Sigmoid colon (tissue), 7 donors: Measurements from ENCODE around the gene CPM. TPM values are rescaled to one million over a fixed set of nuclear protein-coding genes. Genes with fewer than 3 reads are reported as not detected.

Experiments
- DNase-seq: peaks from one replicate; pipeline ENCODE4 v3.0.0-alpha.2; 2019
- H3K27ac ChIP-seq, 4 donors: fragments of 200-600 bp; sonication (generic); one replicate each; pipeline ENCODE4 v1.5.1; 2016 to 2019; ENCODE audit warnings: mild to moderate bottlenecking in 1 of 4
- H3K27me3 ChIP-seq, 3 donors: fragments of 200-600 bp; sonication (generic); one replicate each; pipeline ENCODE4 v1.5.1; 2019; ENCODE audit warnings: mild to moderate bottlenecking in 1 of 3
- H3K36me3 ChIP-seq, 4 donors: fragments of 200-600 bp; sonication (generic); one replicate each; pipeline ENCODE4 v1.5.1; 2016 to 2019
- H3K4me1 ChIP-seq, 4 donors: fragments of 200-600 bp; sonication (generic); one replicate each; pipeline ENCODE4 v1.5.1; 2017 to 2019
- H3K4me3 ChIP-seq, 4 donors: fragments of 200-600 bp; sonication (generic); one replicate each; pipeline ENCODE4 v1.5.1; 2017 to 2019; ENCODE audit warnings: mild to moderate bottlenecking in 2 of 4, moderate library complexity in 1 of 4
- H3K9me3 ChIP-seq, 4 donors: fragments of 200-600 bp in 3 of 4; sonication (generic) in 3 of 4; one replicate each; pipeline versions ENCODE4 v1.5.1 to v1.6.1; 2013 to 2019
- EP300 ChIP-seq, 4 donors: sonication (generic); formaldehyde crosslinking; IDR thresholded peaks; one replicate each; pipeline ENCODE4 v1.6.1; 2017; ENCODE audit warnings: antibody characterized with exemption in 4 of 4
- POLR2A ChIP-seq, 2 donors: fragments of 450-650 bp; IDR thresholded peaks; one replicate each; pipeline ENCODE4 v1.6.1; 2016; ENCODE audit warnings: antibody characterized with exemption in 2 of 2, mild to moderate bottlenecking in 2 of 2, moderate library complexity in 2 of 2
- POLR2AphosphoS5 ChIP-seq, 4 donors: sonication (generic); formaldehyde crosslinking; IDR thresholded peaks; one replicate each; pipeline ENCODE4 v1.6.1; 2017; ENCODE audit warnings: antibody characterized with exemption in 4 of 4
- WGBS, 2 donors: extraction: QIAGEN DNeasy Blood & Tissue Kit; methylation state at CpG; one replicate each; pipeline ENCODE4 v1.1.7; 2013; 5-methylcytosine and 5-hydroxymethylcytosine counted together
- intact Hi-C: fragments of 100-400 bp; cut with DNase I; formaldehyde crosslinking; loops from one replicate; pipeline ENCODE4 v1.15.1; 2023
- polyA plus RNA-seq, 3 donors: library from polyadenylated mRNA; stranded (reverse); fragments of 200-250 nt; gene quantifications; one replicate each; pipeline ENCODE4 v1.2.3, GENCODE V29; 2013
- total RNA-seq, 4 donors: library from RNA; depleted of rRNA; stranded (reverse); fragments of >200 nt; gene quantifications; one replicate each; pipeline ENCODE4 v1.1.0, GENCODE V29; 2016
- TF ChIP-seq, protein P1 (sequence below), 4 experiments: fragments of 450-650 bp in 3 of 4; fragments of 200-600 bp in 1 of 4; IDR thresholded peaks; one replicate each; pipeline ENCODE4 v1.5.1; 2016 to 2019; ENCODE audit warnings: antibody characterized with exemption in 4 of 4, mild to moderate bottlenecking in 3 of 4, moderate library complexity in 2 of 4
- donor health status: healthy with polysubstance abuse.
- donor health status: Bipolar disorder and iron deficiency.
- donor health status: healthy.

The CPM gene
- total and polyA plus RNA-seq, 7 donors, result 15.3 to 81.0 (median 36.5) TPM

DNA sequence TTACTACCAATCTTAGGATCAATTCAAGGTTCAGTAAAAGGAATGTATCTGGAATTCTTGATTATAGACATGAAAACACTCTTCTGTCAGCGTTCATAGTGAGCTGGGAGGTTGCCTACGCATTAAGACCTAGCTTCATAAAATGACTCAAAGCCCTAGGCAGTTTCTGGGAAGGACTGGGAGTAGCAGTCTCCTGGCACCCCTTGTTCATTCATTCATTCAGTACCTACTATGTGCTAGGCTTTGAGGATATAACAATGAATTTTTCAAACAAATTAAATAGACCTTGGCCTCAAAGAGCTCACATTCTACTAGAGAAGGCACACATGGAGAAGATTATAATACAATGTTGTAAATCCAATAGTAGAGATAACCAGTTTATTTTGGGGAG, 78.9 kb downstream of the CPM start:
- WGBS, 2 donors, result 68 to 96% methylated on average over 2 of the region's 2 CpGs
- Histone ChIP-seq H3K27ac (no peak overlapping the region), H3K9me3 (no peaks in the 10 kb centered on the region), H3K4me3 (no peak overlapping the region), H3K4me1 (no peaks in the 10 kb centered on the region), H3K36me3 (no peaks in the 10 kb centered on the region), H3K27me3 (no peaks in the 10 kb centered on the region)
- intact Hi-C loops, result no loop called here
- TF ChIP-seq POLR2AphosphoS5 (IDR thresholded peaks at IDR 0.05) (no peak), POLR2A (IDR thresholded peaks at IDR 0.05) (no peak), EP300 (IDR thresholded peaks at IDR 0.05) (no peak)
- TF ChIP-seq, protein P1, sequence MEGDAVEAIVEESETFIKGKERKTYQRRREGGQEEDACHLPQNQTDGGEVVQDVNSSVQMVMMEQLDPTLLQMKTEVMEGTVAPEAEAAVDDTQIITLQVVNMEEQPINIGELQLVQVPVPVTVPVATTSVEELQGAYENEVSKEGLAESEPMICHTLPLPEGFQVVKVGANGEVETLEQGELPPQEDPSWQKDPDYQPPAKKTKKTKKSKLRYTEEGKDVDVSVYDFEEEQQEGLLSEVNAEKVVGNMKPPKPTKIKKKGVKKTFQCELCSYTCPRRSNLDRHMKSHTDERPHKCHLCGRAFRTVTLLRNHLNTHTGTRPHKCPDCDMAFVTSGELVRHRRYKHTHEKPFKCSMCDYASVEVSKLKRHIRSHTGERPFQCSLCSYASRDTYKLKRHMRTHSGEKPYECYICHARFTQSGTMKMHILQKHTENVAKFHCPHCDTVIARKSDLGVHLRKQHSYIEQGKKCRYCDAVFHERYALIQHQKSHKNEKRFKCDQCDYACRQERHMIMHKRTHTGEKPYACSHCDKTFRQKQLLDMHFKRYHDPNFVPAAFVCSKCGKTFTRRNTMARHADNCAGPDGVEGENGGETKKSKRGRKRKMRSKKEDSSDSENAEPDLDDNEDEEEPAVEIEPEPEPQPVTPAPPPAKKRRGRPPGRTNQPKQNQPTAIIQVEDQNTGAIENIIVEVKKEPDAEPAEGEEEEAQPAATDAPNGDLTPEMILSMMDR (IDR thresholded peaks at IDR 0.05), result no peak
- no peak for DNase-seq

DNA sequence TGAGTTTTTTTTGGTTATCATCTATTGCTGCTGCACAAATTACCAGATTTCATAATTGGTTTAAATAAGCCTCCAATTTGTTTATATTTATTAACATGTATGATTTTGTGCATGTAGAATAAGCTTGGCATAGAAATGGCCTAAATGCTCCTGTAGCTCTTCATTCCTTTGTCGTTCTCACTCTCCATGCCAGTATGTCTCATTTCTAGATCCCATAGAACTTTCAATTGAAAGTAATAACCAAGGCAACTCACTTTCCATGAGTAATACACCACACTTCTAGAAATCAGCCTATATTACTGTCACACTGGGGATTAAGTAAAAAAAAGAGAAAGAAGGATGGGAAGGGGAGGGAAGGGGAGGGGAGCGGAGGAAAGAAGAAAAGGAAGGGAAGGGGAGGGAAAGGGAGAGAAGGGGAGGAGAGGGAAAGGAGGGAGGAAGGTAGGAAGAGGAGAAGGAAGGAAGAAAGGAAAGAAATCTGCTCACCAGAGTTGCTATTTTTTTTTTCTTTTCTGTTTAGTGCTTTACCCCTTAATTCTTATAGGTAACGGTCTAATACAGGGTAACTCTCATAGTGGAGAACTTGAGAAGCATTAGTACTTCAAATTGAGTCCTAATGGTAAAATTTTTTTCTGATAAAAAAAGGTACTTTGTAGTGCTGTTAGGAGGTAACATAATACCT, 79.4 kb downstream of the CPM start:
- H3K27me3 ChIP-seq, result no peaks in the 10 kb centered on the region
- WGBS, 2 donors, result 94 to 95% methylated on average over 3 of the region's 3 CpGs
- TF ChIP-seq POLR2A (IDR thresholded peaks at IDR 0.05) (no peak), EP300 (IDR thresholded peaks at IDR 0.05) (no peak), POLR2AphosphoS5 (IDR thresholded peaks at IDR 0.05) (no peak)
- TF ChIP-seq, protein P1 (IDR thresholded peaks at IDR 0.05), result no peak
- intact Hi-C loops, result no loop called here
- no peak overlapping the region for H3K4me3 ChIP-seq
- no peaks in the 10 kb centered on the region for H3K4me1 ChIP-seq
- H3K36me3 ChIP-seq, result no peaks in the 10 kb centered on the region
- H3K27ac ChIP-seq, result no peak overlapping the region
- H3K9me3 ChIP-seq, result no peaks in the 10 kb centered on the region
- DNase-seq, result no peak

DNA sequence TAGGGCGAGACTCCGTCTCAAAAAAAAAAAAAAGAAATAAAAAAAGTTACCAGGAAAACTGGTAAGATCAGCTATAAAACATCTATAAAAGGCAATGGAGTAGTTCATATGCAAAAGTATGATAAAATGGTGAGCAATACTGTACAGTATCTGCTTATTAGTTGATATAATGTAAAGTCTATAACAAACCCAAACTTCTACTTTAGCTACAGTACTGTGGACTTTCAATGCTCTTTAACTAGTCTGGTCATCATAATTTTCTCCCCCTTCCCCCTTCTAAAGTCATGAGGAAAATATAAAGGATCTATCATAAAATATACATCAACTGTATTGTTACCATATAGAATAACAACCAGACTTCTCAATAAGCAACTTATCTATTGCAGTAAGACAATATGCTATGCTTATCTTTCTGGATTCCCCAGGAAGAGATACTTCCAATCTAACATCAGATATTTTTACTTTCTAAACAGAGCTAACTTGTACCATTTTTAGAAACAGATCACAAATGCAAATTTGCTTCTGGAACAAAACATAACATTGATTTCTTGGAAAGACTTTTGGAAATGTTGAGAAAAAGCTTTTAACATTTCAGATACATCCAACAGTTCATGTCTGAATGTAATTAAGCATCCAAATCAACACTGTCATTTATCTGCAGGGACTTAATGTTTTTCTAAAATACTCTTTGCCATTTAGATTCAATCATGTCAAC, 81.2 kb downstream of the CPM start:
- Histone ChIP-seq H3K9me3 (no peaks in the 10 kb centered on the region), H3K27ac (no peak overlapping the region), H3K4me1 (no peaks in the 10 kb centered on the region), H3K4me3 (no peak overlapping the region), H3K27me3 (no peaks in the 10 kb centered on the region), H3K36me3 (no peaks in the 10 kb centered on the region)
- no peak for DNase-seq
- intact Hi-C loops, result no loop called here
- TF ChIP-seq POLR2A (IDR thresholded peaks at IDR 0.05), result no peak
- TF ChIP-seq EP300 (IDR thresholded peaks at IDR 0.05), result no peak
- 83 to 88% methylated on average over 2 of the region's 2 CpGs for WGBS, 2 donors

GRCh38 chr12:68850390-68850789, 82.6 kb downstream of the CPM start:
- TF ChIP-seq, protein P1 (IDR thresholded peaks at IDR 0.05), result no peak
- TF ChIP-seq POLR2A (IDR thresholded peaks at IDR 0.05) (no peak), EP300 (IDR thresholded peaks at IDR 0.05) (no peak), POLR2AphosphoS5 (IDR thresholded peaks at IDR 0.05) (no peak)
- H3K9me3 ChIP-seq, result no peaks in the 10 kb centered on the region
- H3K27ac ChIP-seq, result no peak overlapping the region
- H3K36me3 ChIP-seq, result peaks cover 0 to under 1% (median 0%) of the 10 kb centered on the region in 4 donors
- intact Hi-C loops, result no loop called here
- WGBS, 2 donors, result 77 to 81% methylated on average over 4 of the region's 4 CpGs
- H3K27me3 ChIP-seq, result no peaks in the 10 kb centered on the region
- H3K4me3 ChIP-seq, result no peak overlapping the region
- no peak for DNase-seq
- no peaks in the 10 kb centered on the region for H3K4me1 ChIP-seq

DNA sequence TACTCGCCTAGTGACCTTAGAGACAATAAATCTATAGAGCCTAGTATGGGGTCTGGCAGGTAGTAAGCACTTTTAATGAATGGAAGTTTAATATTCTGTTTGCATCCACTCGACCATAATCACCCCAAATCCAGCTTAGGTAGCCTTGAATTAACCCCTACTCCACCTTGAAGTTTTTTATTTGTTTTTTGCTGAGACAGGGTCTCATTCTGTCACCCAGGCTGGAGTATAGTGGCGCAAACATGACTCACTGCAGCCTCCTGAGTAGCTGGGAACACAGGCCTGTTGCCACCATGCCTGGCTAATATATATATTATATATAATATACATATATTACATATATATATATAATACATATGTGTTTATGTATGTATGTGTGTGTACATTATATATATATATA, 86.2 kb downstream of the CPM start:
- Histone ChIP-seq H3K27me3 (no peaks in the 10 kb centered on the region), H3K9me3 (no peaks in the 10 kb centered on the region), H3K4me1 (no peaks in the 10 kb centered on the region), H3K36me3 (peaks cover 0 to 17% (median 0%) of the 10 kb centered on the region in 4 donors), H3K4me3 (no peak overlapping the region), H3K27ac (no peak overlapping the region)
- intact Hi-C loops, result no loop called here
- 69 to 83% methylated on average over 3 of the region's 3 CpGs for WGBS, 2 donors
- no peak for DNase-seq
- TF ChIP-seq, protein P1 (IDR thresholded peaks at IDR 0.05), result no peak
- TF ChIP-seq POLR2AphosphoS5 (IDR thresholded peaks at IDR 0.05) (no peak), EP300 (IDR thresholded peaks at IDR 0.05) (no peak), POLR2A (IDR thresholded peaks at IDR 0.05) (no peak)
